C4-2B (cell line): ENCODE measurements around the gene GRHL3.

Experiments used
- H3K27ac ChIP-seq: fragments of 450-650 bp; 2 replicates; pipeline ENCODE4 v1.5.1; 2017
- ZFX ChIP-seq: fragments of 450-650 bp; IDR thresholded peaks from 2 replicates; pipeline ENCODE4 v1.6.1; 2017
- TF ChIP-seq, protein P1 (sequence below): fragments of 450-650 bp; conservative IDR thresholded peaks from 2 replicates; pipeline ENCODE4 v1.5.1; 2017; ENCODE audit warnings: mild to moderate bottlenecking

GRHL3 gene

DNA sequence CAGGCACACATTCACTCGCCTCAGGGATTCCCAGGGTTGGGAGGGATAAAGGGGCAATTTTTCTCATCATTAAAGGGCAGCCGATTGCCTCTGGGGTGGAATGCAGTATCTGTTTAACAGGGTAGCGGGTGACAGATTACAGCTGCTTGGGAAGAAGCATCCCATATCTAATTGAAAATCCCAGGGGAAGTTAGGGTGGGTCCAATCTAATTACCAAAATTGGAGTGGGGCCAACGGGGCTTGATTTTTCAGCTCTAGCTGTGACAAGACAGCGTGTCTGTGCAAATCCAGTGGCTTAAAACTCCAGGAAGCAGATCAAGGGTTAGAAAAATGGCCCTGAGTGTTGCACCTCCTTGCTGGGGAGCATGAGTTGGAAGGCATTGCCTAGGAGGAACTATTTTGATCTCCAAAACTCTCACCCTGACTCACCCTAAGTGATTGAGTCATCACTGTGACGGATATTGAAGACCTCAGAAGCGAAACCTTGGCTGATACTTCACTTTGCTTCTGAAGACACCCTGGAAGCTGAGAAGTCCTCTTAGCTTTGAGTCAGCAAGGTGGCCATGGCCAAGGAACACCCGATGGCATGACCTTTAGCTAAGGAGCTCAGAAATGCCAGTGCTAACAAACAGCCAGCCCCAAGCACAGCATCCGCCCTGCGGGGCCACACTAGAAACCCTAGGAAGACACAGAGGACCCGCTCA, 46.0 kb downstream of the GRHL3 start:
- H3K27ac ChIP-seq: no peak overlapping the region
- TF ChIP-seq, protein P1, sequence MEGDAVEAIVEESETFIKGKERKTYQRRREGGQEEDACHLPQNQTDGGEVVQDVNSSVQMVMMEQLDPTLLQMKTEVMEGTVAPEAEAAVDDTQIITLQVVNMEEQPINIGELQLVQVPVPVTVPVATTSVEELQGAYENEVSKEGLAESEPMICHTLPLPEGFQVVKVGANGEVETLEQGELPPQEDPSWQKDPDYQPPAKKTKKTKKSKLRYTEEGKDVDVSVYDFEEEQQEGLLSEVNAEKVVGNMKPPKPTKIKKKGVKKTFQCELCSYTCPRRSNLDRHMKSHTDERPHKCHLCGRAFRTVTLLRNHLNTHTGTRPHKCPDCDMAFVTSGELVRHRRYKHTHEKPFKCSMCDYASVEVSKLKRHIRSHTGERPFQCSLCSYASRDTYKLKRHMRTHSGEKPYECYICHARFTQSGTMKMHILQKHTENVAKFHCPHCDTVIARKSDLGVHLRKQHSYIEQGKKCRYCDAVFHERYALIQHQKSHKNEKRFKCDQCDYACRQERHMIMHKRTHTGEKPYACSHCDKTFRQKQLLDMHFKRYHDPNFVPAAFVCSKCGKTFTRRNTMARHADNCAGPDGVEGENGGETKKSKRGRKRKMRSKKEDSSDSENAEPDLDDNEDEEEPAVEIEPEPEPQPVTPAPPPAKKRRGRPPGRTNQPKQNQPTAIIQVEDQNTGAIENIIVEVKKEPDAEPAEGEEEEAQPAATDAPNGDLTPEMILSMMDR: no peak

DNA sequence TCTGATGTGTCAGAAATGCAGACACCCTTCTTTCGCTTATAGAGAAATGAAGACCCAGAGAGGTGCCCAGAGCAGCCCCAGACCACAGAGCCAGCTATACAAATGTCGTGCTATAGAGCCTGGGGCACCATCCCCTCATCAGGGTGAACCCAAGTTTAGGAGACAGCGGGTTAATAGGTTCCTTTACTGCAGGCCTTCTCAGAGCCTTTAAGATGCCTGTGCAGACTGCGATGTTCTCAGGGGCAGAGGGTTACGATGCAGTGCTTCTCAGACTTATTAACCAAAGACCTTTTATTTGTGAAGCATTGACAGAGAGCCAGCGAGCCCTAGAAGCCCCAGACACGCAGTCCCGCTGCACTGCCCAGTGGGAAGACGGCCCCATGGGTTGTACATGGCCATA, 47.5 kb downstream of the GRHL3 start:
- no peak for TF ChIP-seq ZFX
- TF ChIP-seq, protein P1: no peak
- peak overlapping the region; percentile 37; the same call in 1 of the 2 replicates for H3K27ac ChIP-seq

DNA sequence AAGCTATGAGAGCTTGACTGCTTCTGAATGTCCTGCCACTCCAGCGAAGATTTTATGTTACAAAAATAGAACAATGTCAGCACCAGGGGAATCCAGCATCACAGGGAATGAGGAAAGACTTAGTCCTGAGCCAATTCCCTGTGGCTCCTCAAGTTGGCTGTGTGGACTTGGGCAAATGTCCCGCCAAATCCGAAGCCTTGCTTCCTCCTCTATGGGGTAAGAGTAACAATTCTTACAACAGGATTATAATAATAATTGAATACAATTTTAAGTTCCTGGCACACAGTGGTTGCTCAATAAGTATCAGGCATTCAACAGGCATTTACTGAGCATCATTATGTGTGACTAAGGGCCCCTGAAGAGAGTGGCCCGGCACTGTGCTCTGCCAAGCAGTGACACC, 50.0 kb downstream of the GRHL3 start:
- no peak for TF ChIP-seq ZFX
- TF ChIP-seq, protein P1: no peak
- no peak overlapping the region for H3K27ac ChIP-seq

DNA sequence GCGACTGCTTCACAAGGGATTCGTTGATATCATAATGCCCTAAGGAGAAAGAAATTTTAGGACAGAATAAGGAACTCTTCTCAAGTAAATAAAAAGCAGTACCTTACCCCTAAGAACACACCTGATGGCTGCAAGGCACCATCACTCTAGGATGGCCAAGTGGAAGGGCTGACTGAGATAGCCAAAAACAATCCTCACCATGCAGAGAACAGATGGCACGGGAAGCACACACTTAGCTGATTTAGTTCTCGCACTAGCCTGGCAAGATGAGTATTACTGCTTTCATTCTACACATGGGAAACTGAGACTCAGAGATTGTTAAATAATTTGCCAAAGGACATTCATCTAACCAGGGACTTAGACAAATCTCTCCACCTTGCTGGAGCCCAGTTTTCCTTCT, 50.6 kb downstream of the GRHL3 start:
- TF ChIP-seq ZFX: no peak
- TF ChIP-seq, protein P1: no peak
- no peak overlapping the region for H3K27ac ChIP-seq

DNA sequence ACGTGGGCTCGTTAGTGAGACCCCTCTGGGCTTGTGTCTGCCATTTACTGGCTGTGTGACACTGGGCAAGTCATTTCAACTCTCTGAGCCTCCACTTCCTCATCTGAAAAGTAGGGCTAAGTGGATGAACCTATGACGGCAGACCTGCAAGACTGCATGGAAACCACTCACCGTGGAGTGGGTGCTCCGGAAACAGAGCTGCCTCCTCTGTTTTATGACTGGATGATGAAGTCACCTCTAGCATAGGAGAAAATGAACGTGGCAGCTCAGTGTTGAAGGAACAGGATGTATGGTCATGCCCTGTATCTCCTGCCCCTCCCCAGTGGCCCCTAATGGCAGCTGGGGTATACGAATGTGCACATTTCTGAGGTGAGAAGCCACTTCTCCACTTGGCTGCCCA, 53.9 kb downstream of the GRHL3 start:
- TF ChIP-seq, protein P1: no peak
- TF ChIP-seq ZFX: no peak
- no peak overlapping the region for H3K27ac ChIP-seq

DNA sequence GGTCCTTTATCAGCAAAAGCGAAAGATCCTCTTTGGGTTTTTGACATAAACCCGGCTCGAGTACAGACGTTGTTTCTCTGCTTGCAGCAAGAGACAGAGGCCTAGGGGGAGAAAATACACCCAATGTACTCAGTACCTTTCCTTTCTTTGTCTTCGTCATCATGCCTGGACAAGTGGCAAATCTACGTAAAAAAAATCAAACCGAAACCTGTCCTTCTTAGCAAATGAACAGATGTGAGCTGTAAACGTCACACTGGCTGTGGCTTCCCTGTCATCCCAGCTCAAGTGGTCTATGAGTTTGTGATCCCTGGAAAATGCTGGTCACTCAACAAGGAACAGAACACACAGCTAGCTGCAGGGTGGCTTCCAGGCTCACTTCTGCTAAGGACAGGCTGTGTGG, 54.6 kb downstream of the GRHL3 start:
- TF ChIP-seq, protein P1: no peak
- TF ChIP-seq ZFX: no peak
- H3K27ac ChIP-seq: no peak overlapping the region

DNA sequence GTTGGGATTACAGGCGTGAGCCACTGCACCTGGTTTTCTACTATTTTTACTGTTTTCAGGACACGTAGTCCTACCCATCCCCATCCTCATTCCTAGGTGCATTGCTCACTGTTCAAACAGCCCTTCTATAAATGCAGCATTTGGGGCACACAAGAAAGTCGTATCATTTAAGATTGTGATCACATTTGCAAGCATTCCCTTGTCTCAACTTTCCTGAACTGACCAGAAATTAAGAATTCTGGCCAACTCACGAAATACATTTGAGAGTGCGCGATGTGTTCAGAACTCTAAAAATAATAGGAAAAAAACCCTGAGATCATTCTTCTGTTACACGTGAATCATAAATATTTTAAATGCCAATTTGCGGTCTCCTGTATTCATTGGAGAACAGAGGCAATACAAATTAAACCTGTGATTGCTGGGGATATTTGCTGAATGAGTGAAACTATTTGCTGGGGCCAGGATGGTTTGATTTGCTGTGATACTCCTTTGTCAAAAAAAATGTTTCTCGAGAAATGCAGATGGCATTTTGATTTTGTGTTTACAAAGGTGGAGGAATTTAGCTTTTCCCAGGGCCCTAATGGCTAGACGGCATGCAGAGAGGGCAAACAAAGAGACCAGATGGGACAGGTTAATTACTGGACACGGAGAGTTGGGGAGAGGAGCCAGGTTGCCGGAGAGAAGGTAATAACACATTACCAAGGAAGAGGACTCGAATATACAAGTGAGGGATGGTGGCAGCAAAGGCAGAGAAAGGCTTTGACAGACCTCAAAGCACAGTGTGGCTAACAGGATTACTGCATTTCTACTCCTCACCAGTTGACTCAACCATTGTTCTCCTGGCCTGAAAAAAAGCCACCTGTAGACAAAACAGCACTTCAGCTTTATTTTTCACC, 56.0 kb downstream of the GRHL3 start:
- H3K27ac ChIP-seq: no peak overlapping the region
- TF ChIP-seq, protein P1: no peak
- TF ChIP-seq ZFX: no peak
